Testis (tissue), 3 donors: ENCODE measurements around the gene BGLAP. TPM values are rescaled to one million over a fixed set of nuclear protein-coding genes. Genes with fewer than 3 reads are reported as not detected.

Source experiments
- DNase-seq: peaks from one replicate; pipeline ENCODE4 v3.0.0-alpha.2; 2019
- H3K27ac ChIP-seq, 2 donors: fragments of 200-600 bp; sonication (generic); one replicate each; pipeline ENCODE4 v1.5.1; 2019
- H3K27me3 ChIP-seq: fragments of 200-600 bp; sonication (generic); one replicate; pipeline ENCODE4 v1.5.1; 2019
- H3K36me3 ChIP-seq: fragments of 200-600 bp; sonication (generic); one replicate; pipeline ENCODE4 v1.5.1; 2017; ENCODE audit warnings: low read depth; ENCODE audit errors: missing control alignments
- H3K4me1 ChIP-seq: fragments of 200-600 bp; sonication (generic); one replicate; pipeline ENCODE4 v1.5.1; 2019
- H3K4me3 ChIP-seq, 2 donors: fragments of 200-600 bp; sonication (generic); one replicate each; pipeline ENCODE4 v1.5.1; 2017 to 2019
- H3K9me3 ChIP-seq: fragments of 200-600 bp; sonication (generic); one replicate; pipeline ENCODE4 v1.5.1; 2017
- CTCF ChIP-seq, 3 experiments: fragments of 450-650 bp in 2 of 3; fragments of 200-600 bp in 1 of 3; sonication (generic) in 1 of 3; IDR thresholded peaks; one replicate each; pipeline ENCODE4 v1.5.1; 2016 to 2019; ENCODE audit warnings: antibody characterized with exemption in 3 of 3, mild to moderate bottlenecking in 2 of 3, moderate library complexity in 1 of 3
- POLR2A ChIP-seq: fragments of 450-650 bp; IDR thresholded peaks from one replicate; pipeline ENCODE4 v1.6.1; 2017; ENCODE audit warnings: antibody characterized with exemption, mild to moderate bottlenecking, moderate library complexity
- WGBS, 2 donors: methylation state at CpG; one replicate each; pipeline ENCODE4 v1.1.5; 2018; 5-methylcytosine and 5-hydroxymethylcytosine counted together
- intact Hi-C: fragments of 100-400 bp; cut with DNase I; formaldehyde crosslinking; loops from one replicate; pipeline ENCODE4 v1.15.1; 2023; ENCODE audit warnings: low total_unique reads
- polyA plus RNA-seq: library from polyadenylated mRNA; stranded (reverse); fragments of 350-450 nt; fragmentation: Illumina TruSeq; extraction: RNeasy Lipid Tissue Mini Kit (QIAGEN cat#74804); gene quantifications from one replicate; pipeline ENCODE4 v1.2.3, GENCODE V29; 2014; ENCODE audit warnings: low read depth, low replicate concordance; ENCODE audit not compliant: insufficient read depth
- total RNA-seq, 2 donors: library from RNA; depleted of rRNA; stranded (reverse); fragments of >200 nt; gene quantifications; one replicate each; pipeline ENCODE4 v1.2.3, GENCODE V29; 2016

Gene BGLAP
- total and polyA plus RNA-seq, 3 donors from 2014 or later, result 1.1 to 1.5 TPM; not detected in 1

GRCh38 chr1:156244126-156244525 lies 2.1 kb downstream of the BGLAP start:
- Histone ChIP-seq H3K27ac (no peak overlapping the region), H3K4me3 (no peak overlapping the region), H3K36me3 (no peaks in the 10 kb centered on the region), H3K9me3 (no peaks in the 10 kb centered on the region), H3K27me3 (no peaks in the 10 kb centered on the region), H3K4me1 (peaks cover 25% of the 10 kb centered on the region)
- no peak for DNase-seq
- TF ChIP-seq POLR2A (no peak), CTCF (IDR thresholded peaks at IDR 0.05) (no peak)
- intact Hi-C loops, result no loop called here
- WGBS, 2 donors, result 82% methylated on average over 2 of the region's 2 CpGs; no CpG with 5 or more reads in 1 of the 2 donors

DNA sequence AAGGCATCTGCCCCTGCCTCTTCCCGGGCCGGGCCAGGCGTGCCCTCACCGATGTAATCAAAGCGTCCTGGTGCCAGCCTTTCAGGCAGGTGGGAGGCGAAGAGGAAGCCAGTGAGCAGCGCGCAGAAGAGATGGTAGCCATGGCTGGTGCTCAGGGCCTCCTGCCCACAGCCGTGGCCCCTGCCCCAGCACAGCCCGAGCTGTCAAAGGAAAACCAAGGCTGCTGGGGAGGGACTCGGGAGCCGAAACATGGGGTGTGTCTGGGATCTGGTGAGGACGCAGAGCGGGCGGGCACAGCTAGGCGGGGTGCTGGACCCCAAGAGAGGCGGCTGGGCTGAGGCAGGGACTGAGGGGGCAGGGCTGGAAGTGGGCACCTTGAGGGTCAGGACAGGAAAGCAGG lies 2.7 kb downstream of the BGLAP start:
- Histone ChIP-seq H3K4me3 (no peak overlapping the region), H3K4me1 (peaks cover 25% of the 10 kb centered on the region), H3K27me3 (no peaks in the 10 kb centered on the region), H3K27ac (no peak overlapping the region), H3K9me3 (no peaks in the 10 kb centered on the region), H3K36me3 (no peaks in the 10 kb centered on the region)
- TF ChIP-seq CTCF (IDR thresholded peaks at IDR 0.05) (no peak), POLR2A (no peak)
- WGBS, 2 donors, result 79 to 82% methylated on average over 17 of the region's 17 CpGs
- intact Hi-C loops, result no loop called here
- no peak for DNase-seq

GRCh38 chr1:156245451-156246232 lies 3.7 kb downstream of the BGLAP start:
- Histone ChIP-seq H3K27me3 (no peaks in the 10 kb centered on the region), H3K9me3 (no peaks in the 10 kb centered on the region), H3K4me1 (peaks cover 25% of the 10 kb centered on the region), H3K36me3 (no peaks in the 10 kb centered on the region), H3K27ac (no peak overlapping the region), H3K4me3 (no peak overlapping the region)
- intact Hi-C loops, result no loop called here
- TF ChIP-seq CTCF (IDR thresholded peaks at IDR 0.05) (no peak), POLR2A (no peak)
- no peak for DNase-seq
- 3 to 10% methylated on average over 21 to 61 of the region's 69 CpGs for WGBS, 2 donors

DNA sequence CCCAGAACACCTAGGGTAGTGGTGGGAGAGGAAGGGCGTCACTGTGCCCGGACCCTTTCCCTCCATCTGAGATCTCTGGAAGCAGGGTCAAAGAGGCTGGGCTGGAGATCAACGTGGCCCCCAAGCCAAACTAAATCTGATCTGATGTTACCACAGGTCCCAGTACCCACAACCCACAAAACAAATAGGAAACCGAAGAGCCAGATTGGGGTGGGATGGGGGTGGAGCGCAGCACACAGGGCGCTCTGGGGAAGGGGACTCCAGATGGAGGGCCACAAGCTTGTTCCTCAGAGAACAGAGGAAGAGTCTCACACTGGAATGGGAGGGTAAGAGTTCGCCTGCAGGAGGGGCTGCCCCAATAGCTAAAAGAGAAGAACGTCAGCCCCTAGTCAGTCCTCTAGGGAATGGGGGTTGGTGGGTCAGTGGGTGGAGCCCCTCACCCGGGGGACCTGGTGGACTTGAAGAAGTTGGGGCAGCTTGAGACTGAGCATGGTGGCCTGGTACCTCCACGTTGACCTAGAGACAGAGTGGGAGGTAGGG lies 4.3 kb downstream of the BGLAP start:
- H3K4me3 ChIP-seq, result no peak overlapping the region
- no peaks in the 10 kb centered on the region for H3K9me3 ChIP-seq
- DNase-seq, result no peak
- H3K27me3 ChIP-seq, result no peaks in the 10 kb centered on the region
- intact Hi-C loops, result no loop called here
- no peak overlapping the region for H3K27ac ChIP-seq
- peaks cover 25% of the 10 kb centered on the region for H3K4me1 ChIP-seq
- TF ChIP-seq CTCF (IDR thresholded peaks at IDR 0.05) (no peak), POLR2A (no peak)
- WGBS, 2 donors, result 41 to 46% methylated on average over 5 to 10 of the region's 10 CpGs
- no peaks in the 10 kb centered on the region for H3K36me3 ChIP-seq
